Adipocyte (in vitro differentiated cells): ENCODE results near the gene IL10RA.

ENCODE experiments used
- DNase-seq: peaks from one replicate; pipeline ENCODE4 v3.0.0-alpha.2; 2015; ENCODE audit warnings: low read depth
- H3K27me3 ChIP-seq: replicated peaks from 2 replicates; pipeline ENCODE4 v1.7.0; 2013; ENCODE audit warnings: mild to moderate bottlenecking, low read length, moderate library complexity; ENCODE audit not compliant: control insufficient read depth, insufficient read depth
- H3K36me3 ChIP-seq: 2 replicates; pipeline ENCODE4 v1.7.0; 2013; ENCODE audit warnings: low read length, mild to moderate bottlenecking, moderate library complexity; ENCODE audit not compliant: control insufficient read depth, insufficient read depth, severe bottlenecking
- H3K4me1 ChIP-seq: 2 replicates; pipeline ENCODE4 v1.7.0; 2013; ENCODE audit warnings: mild to moderate bottlenecking, low read length, moderate library complexity; ENCODE audit not compliant: control insufficient read depth, insufficient read depth
- H3K4me3 ChIP-seq: 2 replicates; pipeline ENCODE4 v1.7.0; 2013; ENCODE audit warnings: mild to moderate bottlenecking, low read length, moderate library complexity
- H3K9ac ChIP-seq: 2 replicates; pipeline ENCODE4 v1.7.0; 2013; ENCODE audit warnings: mild to moderate bottlenecking, low read length, moderate library complexity
- H3K9me3 ChIP-seq: 2 replicates; pipeline ENCODE4 v1.7.0; 2013; ENCODE audit warnings: mild to moderate bottlenecking, low read length, moderate library complexity; ENCODE audit not compliant: control insufficient read depth

The IL10RA gene

DNA sequence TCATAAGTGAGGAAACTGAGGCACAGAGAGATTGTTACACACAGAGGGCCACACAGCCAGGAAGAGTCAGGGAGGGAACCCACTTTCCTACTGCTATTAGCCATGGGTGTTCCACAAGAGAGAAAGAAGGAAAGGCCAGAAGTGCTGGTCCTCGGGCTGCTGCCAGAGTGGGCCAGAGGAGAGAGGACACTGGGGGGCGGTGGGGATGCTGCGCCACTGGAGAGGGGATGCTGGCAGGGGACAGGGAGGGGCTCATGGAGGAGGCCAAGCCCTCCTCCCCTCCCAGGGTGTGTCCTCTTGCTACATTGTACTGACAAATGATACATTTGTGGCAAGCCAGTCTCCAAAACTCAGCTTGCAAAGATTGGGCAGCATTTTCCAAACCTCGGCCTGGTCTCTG lies 9.9 kb downstream of the IL10RA start:
- H3K27me3 ChIP-seq: peaks cover 20% of the 10 kb centered on the region
- H3K4me3 ChIP-seq: no peak overlapping the region
- no peaks in the 10 kb centered on the region for H3K36me3 ChIP-seq
- H3K9ac ChIP-seq: no peak overlapping the region
- no peak for DNase-seq
- no peaks in the 10 kb centered on the region for H3K4me1 ChIP-seq
- no peaks in the 10 kb centered on the region for H3K9me3 ChIP-seq

DNA sequence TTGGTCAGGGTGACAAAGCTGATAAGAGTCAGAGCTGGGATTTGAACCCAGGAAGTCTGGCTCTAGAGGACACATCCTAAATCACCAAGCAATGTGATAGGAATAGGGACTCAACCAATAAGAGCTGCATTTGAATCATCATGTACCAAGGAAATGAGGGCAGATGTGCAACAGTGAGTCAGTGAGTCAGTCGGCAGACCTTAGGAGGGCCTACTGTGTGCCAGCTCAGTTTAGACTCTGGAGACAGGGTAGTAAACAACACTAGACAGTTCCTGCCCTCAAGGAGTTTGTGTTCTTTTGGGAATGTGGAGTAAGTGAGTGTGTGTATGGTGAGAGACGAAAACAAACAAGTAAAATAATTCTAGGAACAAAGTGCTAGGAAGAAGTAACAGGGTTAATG lies 11.2 kb downstream of the IL10RA start:
- peaks cover 20% of the 10 kb centered on the region for H3K27me3 ChIP-seq
- DNase-seq: no peak
- H3K9me3 ChIP-seq: no peaks in the 10 kb centered on the region
- no peaks in the 10 kb centered on the region for H3K36me3 ChIP-seq
- H3K9ac ChIP-seq: no peak overlapping the region
- no peak overlapping the region for H3K4me3 ChIP-seq
- no peaks in the 10 kb centered on the region for H3K4me1 ChIP-seq

DNA sequence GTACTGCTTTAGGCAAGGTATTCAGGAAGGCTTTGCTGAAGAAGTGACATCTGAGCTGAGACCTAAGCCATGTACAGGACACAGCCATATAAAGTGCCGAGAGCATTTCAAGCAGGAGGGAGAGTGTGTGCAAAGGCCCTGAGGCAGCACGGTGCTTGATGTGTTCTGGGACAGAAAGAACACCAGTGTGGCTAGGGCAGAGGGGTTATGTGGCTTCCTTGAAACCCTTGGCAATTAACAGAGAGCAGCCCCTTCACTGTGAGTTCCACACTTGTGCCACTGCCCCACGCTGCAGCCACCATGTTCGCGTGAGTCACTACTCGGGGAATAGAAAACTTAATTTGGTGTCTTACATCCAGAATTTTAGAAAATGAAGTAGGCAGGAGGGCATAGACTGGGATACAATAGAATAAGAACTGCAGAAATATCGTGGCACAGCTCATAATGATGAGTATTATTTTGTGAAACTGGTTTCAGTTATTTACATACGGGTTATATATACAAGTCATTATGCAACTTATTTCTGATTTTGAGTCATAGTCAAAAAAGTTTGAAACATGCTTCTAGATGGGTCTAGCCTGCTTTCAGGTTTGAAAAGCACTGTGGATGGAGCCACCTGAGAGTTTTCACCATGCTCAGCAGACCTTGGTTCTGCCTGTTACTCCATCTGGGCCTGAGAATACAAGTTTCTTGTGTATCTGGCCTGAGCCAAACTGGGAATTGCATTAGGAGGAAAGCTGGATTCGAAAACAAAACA lies 11.8 kb downstream of the IL10RA start:
- DNase-seq: no peak
- no peaks in the 10 kb centered on the region for H3K4me1 ChIP-seq
- no peaks in the 10 kb centered on the region for H3K9me3 ChIP-seq
- no peak overlapping the region for H3K9ac ChIP-seq
- H3K36me3 ChIP-seq: no peaks in the 10 kb centered on the region
- no peak overlapping the region for H3K4me3 ChIP-seq
- peaks cover 20% of the 10 kb centered on the region for H3K27me3 ChIP-seq

DNA sequence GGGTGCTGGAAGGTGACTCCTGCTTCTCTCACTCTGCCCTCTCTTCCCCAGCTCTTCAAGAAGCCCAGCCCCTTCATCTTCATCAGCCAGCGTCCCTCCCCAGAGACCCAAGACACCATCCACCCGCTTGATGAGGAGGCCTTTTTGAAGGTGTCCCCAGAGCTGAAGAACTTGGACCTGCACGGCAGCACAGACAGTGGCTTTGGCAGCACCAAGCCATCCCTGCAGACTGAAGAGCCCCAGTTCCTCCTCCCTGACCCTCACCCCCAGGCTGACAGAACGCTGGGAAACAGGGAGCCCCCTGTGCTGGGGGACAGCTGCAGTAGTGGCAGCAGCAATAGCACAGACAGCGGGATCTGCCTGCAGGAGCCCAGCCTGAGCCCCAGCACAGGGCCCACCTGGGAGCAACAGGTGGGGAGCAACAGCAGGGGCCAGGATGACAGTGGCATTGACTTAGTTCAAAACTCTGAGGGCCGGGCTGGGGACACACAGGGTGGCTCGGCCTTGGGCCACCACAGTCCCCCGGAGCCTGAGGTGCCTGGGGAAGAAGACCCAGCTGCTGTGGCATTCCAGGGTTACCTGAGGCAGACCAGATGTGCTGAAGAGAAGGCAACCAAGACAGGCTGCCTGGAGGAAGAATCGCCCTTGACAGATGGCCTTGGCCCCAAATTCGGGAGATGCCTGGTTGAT lies 12.6 kb downstream of the IL10RA start:
- Histone ChIP-seq H3K4me3 (no peak overlapping the region), H3K36me3 (no peaks in the 10 kb centered on the region), H3K27me3 (peaks cover 12% of the 10 kb centered on the region), H3K9ac (no peak overlapping the region), H3K9me3 (peaks cover 3% of the 10 kb centered on the region), H3K4me1 (no peaks in the 10 kb centered on the region)
- DNase-seq: no peak

DNA sequence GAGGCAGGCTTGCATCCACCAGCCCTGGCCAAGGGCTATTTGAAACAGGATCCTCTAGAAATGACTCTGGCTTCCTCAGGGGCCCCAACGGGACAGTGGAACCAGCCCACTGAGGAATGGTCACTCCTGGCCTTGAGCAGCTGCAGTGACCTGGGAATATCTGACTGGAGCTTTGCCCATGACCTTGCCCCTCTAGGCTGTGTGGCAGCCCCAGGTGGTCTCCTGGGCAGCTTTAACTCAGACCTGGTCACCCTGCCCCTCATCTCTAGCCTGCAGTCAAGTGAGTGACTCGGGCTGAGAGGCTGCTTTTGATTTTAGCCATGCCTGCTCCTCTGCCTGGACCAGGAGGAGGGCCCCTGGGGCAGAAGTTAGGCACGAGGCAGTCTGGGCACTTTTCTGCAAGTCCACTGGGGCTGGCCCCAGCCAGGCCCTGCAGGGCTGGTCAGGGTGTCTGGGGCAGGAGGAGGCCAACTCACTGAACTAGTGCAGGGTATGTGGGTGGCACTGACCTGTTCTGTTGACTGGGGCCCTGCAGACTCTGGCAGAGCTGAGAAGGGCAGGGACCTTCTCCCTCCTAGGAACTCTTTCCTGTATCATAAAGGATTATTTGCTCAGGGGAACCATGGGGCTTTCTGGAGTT lies 13.3 kb downstream of the IL10RA start:
- Histone ChIP-seq H3K9ac (no peak overlapping the region), H3K9me3 (peaks cover 8% of the 10 kb centered on the region), H3K36me3 (no peaks in the 10 kb centered on the region), H3K4me1 (no peaks in the 10 kb centered on the region), H3K4me3 (no peak overlapping the region), H3K27me3 (peaks cover 5% of the 10 kb centered on the region)
- no peak for DNase-seq

DNA sequence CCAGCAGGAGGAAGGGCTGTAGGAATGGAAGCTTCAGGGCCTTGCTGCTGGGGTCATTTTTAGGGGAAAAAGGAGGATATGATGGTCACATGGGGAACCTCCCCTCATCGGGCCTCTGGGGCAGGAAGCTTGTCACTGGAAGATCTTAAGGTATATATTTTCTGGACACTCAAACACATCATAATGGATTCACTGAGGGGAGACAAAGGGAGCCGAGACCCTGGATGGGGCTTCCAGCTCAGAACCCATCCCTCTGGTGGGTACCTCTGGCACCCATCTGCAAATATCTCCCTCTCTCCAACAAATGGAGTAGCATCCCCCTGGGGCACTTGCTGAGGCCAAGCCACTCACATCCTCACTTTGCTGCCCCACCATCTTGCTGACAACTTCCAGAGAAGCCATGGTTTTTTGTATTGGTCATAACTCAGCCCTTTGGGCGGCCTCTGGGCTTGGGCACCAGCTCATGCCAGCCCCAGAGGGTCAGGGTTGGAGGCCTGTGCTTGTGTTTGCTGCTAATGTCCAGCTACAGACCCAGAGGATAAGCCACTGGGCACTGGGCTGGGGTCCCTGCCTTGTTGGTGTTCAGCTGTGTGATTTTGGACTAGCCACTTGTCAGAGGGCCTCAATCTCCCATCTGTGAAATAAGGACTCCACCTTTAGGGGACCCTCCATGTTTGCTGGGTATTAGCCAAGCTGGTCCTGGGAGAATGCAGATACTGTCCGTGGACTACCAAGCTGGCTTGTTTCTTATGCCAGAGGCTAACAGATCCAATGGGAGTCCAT lies 14.1 kb downstream of the IL10RA start:
- DNase-seq: no peak
- peaks cover 8% of the 10 kb centered on the region for H3K9me3 ChIP-seq
- no peak overlapping the region for H3K4me3 ChIP-seq
- H3K4me1 ChIP-seq: no peaks in the 10 kb centered on the region
- H3K27me3 ChIP-seq: peaks cover 6% of the 10 kb centered on the region
- H3K9ac ChIP-seq: no peak overlapping the region
- H3K36me3 ChIP-seq: no peaks in the 10 kb centered on the region

DNA sequence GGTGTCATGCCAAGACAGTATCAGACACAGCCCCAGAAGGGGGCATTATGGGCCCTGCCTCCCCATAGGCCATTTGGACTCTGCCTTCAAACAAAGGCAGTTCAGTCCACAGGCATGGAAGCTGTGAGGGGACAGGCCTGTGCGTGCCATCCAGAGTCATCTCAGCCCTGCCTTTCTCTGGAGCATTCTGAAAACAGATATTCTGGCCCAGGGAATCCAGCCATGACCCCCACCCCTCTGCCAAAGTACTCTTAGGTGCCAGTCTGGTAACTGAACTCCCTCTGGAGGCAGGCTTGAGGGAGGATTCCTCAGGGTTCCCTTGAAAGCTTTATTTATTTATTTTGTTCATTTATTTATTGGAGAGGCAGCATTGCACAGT lies 14.6 kb downstream of the IL10RA start:
- H3K9ac ChIP-seq: no peak overlapping the region
- H3K9me3 ChIP-seq: peaks cover 8% of the 10 kb centered on the region
- H3K4me1 ChIP-seq: no peaks in the 10 kb centered on the region
- H3K4me3 ChIP-seq: no peak overlapping the region
- no peaks in the 10 kb centered on the region for H3K36me3 ChIP-seq
- DNase-seq: no peak
- peaks cover 12% of the 10 kb centered on the region for H3K27me3 ChIP-seq

DNA sequence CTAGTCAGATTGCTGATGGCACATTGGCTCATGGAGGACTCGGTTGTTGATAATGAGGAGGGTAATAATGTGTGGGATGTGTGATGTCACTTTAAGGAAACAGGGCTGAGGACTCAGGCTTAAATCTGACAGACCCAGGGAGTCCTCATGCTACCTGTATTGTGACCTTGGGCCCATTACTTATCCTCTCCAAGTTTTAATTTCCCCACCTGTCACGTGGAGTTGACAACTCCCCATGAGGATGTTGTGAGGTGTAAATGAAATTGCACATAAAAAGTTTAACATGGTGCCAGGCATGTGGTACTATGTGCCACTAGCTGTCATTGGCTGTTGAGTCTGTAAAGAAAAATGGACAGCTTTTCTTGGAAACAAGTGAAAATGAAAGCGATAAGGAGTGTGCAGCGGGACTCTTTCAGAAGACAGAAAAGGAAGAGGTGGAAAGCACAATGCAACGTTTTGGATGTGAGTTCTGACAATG lies 15.3 kb downstream of the IL10RA start:
- Histone ChIP-seq H3K4me1 (no peaks in the 10 kb centered on the region), H3K9ac (no peak overlapping the region), H3K4me3 (no peak overlapping the region), H3K9me3 (peaks cover 8% of the 10 kb centered on the region), H3K27me3 (peaks cover 19% of the 10 kb centered on the region), H3K36me3 (no peaks in the 10 kb centered on the region)
- no peak for DNase-seq

DNA sequence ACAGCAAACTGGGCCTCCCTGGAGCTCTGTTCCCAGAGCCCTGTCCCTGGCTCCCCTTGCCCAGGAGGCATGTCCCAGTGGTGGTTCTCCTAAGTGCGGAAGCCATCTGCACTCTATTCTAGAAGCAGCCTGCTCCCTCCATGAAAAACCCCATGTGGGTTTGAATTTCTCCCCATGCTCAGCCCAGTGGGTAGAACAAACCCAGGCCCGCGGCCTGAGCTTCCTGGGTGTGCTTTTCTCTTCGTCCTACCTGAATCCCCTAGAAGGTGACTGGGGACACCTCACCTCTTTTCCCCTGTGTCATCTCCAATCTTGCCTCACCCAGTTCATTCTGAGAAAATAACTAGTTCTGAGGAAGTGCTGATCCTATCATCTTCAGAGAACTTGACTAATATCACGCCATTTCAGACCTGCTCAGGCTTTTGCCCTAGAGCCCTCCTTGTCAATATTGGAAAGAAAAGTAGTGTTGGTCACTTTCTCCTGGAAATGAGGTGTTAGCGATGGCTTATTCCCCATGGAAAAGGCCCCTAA lies 15.9 kb downstream of the IL10RA start:
- Histone ChIP-seq H3K27me3 (peaks cover 25% of the 10 kb centered on the region), H3K4me1 (no peaks in the 10 kb centered on the region), H3K9me3 (peaks cover 8% of the 10 kb centered on the region), H3K9ac (no peak overlapping the region), H3K36me3 (no peaks in the 10 kb centered on the region), H3K4me3 (no peak overlapping the region)
- no peak for DNase-seq

DNA sequence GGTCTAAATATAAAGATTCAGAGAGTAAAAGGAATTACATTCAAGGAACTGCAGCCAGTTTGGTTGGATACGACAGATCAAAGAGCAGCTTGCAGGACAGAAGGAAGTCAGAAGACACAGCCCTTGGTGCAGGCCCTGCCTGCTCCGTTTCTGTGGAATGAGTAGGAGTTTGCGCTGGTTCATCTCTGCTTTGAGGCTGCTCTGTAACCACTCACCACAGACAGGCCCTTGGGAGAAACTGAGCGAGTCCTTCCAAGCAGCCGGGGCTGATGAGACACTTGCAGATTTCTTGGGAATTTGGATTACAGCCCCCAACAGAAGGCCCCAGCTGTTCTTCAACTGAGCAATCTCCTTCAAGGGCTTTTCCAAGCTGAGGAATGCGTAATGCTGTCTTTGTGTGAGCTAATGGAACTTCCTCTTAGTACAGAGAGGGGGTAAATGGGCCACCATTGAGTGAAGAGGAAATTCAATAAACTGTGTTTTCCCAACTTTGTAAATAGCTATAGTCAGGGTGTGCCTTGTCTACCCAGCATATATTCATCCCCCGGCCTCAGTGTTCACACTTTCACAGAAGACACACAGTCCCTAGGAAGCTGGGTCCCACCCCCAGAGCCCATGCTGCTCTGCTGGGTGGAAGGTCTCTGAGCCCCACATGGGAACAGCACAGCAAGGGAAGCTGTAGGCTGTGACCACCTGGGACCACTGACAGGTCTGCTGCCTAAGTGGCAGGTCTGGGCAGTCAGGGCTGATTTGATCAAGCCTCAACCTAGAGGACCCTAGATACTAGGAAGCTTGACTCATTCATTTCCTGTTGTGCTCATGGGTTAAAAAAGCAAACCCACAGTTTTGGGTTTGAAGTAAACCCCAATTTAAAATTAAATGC lies 16.6 kb downstream of the IL10RA start:
- DNase-seq: no peak
- no peaks in the 10 kb centered on the region for H3K36me3 ChIP-seq
- H3K9ac ChIP-seq: no peak overlapping the region
- H3K27me3 ChIP-seq: peaks cover 26% of the 10 kb centered on the region
- H3K4me3 ChIP-seq: no peak overlapping the region
- H3K9me3 ChIP-seq: peaks cover 8% of the 10 kb centered on the region
- no peaks in the 10 kb centered on the region for H3K4me1 ChIP-seq
